NCI-H524 (cell line): ENCODE measurements around the gene STT3B.

Source experiments
- DNase-seq, 2 experiments: peaks; one replicate each; lab custom pipeline; 2025; lab: John Stamatoyannopoulos, UW

STT3B gene

DNA sequence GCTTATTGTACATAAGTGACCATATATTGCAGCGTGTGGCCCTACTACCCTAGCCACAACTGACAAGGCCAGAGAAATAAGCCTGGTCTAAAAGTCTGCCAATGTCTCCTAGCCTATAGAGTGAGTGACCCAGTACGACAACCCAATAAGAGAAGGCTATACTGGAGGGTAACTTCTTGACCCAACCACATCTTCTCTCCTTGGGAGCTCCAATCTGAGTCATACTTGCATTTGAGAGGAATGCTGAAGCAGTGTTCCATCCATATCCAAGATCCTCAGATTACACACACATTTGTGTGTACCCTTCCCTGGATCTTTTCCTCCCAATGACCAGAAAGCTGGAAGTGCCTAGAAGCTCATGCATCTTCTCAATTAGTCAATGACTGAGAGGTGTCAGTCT is 11.3 kb upstream of the STT3B start:
- no peak for DNase-seq

DNA sequence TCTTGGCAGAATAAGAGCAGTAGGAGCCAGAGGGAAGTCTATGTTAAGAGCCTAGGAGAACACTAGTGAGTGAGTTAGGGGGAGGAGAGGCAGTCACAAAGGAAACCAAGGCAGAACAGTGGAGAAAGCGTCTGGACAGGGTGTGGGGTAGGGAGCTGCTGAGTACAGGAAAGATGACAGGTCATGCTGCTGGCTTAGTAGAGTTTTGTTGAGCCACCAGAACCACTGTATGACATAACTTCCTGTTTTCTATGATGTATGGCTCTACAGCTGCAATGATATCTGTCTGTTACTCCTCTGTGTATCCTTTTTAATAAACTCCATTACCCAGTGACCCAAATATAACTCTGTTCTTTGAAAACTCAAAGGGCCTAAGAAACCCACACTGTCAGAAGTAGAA is 10.6 kb upstream of the STT3B start:
- no peak for DNase-seq

GRCh38 chr3:31523543-31523942 is 9.2 kb upstream of the STT3B start:
- no peak for DNase-seq

- no peak for DNase-seq
These were observed 7.2 kb upstream of the STT3B start for GRCh38 chr3:31525532-31525931.

DNA sequence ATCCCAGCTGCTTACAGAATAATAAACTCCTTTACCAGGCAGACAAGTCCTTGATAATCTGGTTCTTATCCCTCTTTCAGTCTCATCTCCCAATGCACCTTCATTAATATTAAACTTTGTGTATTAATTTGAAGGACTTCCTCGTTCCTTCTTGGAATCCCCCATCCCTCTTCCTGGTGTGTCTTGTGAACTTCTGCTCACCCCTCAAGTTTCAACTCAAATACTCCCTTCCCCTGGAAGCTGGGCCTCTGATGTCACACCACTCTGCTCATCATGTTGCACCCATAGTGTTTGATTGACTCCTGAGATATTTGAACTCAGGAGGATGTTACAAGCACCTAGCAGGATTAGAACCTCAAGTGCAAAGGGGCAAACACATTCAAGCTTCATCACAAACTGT is 3.3 kb upstream of the STT3B start:
- DNase-seq = no peak

DNA sequence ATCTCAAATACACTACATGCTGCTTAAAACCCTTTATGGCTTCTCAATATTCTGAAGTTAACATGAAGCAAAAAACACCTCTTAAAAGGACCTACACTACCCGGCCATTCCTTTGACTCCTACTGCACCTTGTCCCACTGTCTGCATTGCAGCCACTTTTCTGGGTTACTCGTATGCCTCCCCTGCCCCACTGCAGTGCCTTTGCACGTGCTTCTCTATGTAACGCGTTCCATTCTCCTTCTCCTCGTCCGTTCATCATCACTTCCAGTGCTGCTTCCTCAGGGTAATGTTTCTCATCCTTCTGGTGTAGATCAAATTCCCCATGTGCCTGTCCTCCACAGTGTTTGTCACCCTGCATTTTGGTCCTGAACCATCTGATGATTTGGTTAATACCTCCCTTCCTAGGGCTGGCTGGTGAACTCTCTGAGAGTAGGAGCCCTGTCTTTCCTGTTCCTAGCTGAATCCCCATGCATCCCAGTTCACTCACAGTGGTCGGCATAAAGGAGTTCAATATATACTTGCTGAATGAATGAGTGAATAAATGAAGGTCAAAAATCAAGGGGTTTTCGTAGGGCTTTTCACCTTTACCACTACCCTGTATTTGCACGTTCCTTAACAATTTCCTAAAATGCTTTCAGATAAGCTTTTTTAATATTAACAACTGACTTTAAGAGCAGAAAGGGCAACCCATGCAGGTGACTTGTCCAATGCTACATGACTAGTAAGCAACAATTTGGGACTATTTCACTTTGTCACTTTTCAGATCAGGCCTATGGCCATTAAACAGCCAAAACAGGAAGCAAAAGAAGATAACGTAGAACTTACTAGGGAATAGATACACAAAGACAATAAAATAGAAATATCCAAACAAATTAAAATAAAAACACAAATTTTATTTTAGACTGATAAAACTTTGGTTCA is 2.4 kb upstream of the STT3B start:
- DNase-seq = no peak

GRCh38 chr3:31530960-31531335 is 1.8 kb upstream of the STT3B start:
- no peak for DNase-seq

DNA sequence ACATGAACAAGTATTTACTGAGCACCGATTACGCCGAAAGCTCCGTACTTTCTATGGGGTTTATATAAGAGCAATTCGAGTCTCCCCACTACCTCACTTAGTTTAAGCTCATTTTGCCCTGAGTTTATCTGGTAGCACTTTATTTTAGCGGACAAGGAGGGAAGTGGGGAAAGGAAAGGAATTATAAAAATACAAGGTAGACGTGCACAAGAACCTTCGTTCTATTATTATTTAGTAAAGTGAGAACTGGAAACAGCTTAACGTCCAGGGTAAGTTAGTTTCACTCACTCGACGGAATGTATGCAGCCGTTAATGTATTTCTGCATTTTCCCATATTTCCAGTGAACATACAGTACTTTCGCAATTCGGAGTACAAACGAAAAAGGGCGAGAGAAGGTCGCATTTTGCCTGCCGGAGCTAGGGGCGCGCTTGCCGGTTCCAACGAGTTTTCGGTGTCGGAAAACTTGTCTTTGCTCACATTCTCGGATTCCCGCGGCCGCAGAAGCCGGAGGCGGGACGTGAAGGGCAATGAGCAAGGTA is 1.2 kb upstream of the STT3B start:
- DNase-seq = peak in 1 of 2 experiments; percentile 33

DNA sequence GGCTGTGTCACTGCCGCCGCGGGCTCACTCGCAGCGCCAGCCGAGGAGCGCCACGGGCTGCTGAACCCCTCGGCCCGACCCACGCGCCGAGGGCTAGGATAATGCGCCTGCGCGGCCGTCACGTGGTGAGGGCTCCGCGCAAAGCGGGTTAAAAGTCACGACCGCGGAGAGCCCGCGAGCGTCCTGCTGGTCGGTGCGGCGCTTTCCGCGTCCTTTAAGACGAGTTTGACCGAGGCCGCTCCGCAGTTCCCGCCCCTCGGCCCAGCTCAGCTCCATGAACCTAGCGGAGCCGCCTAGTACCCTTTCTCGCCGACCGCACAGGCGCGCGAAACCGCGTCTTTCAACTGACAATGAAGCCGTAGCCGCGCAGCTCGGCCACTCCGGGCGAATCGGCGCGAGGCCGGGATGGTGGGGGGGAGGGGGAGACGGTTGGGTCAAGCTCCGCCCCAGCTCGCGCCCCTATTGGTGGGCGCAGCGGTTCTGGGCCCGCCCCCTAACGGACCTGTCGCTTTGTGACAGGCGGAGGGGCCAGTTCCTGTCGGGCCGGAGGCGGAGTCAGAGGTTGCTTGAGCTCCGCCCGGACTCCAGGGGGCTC is 636 bp upstream of the STT3B start:
- peak; percentile 93 to 98 for DNase-seq

DNA sequence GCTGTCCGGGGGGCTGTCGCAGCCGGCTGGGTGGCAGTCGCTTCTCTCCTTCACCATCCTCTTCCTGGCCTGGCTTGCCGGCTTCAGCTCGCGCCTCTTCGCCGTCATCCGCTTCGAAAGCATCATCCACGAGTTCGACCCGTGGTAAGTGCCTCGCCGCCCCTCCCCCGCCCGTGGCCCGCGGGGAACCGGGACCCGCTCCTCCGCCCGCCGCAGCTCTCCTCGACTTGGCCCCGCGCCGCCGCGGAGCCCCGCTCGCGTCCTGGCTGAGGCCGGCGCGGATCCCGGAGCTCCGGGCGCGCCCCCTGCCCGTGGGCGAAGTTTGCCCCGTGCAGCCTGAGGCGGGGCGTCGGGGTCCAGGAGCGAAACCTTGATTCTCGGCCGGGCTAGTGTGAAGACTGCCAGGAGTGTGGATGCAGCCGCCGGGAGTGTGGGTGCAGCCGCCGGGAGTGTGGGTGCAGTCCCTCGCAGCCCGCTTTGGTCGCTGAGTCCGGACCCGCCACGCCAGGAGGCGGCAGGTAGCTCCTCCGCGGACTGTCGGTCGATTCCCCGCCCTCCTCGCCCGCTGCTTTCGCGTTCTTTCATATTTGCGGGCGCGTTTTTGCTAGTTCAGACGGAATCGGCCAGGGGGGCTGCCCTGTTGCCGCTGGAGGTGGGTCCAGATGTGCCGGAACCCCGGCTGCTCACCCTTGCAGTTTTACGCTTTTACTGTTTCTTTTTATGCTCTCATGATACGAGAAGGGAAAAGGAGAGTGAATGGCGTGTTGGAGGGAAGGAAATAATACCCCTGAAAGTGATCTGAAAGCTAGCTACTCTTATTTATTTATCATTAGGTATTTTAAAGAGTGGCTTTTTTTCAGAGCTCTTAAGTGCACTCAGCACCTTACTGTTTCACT is 692 bp downstream of the STT3B start:
- DNase-seq = peak in 1 of 2 experiments; percentile 34

DNA sequence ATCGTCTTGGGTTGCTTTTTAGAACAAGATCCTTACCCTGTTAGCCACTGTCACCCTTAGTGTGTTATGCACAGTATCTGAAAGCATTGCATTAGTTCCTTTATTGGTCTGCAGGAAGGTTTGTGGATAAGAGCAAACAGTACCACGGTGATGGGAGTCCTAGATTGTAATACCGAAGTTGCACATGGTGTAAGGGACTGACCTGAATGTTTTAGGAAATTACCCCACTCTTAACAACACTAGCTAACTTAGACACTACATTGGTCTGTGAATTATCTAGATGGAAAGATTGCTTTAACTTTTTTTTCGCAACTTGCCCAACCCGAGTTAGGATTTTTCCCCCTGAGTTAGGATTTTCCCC is 1.3 kb downstream of the STT3B start:
- DNase-seq = peak in 1 of 2 experiments; percentile 30

DNA sequence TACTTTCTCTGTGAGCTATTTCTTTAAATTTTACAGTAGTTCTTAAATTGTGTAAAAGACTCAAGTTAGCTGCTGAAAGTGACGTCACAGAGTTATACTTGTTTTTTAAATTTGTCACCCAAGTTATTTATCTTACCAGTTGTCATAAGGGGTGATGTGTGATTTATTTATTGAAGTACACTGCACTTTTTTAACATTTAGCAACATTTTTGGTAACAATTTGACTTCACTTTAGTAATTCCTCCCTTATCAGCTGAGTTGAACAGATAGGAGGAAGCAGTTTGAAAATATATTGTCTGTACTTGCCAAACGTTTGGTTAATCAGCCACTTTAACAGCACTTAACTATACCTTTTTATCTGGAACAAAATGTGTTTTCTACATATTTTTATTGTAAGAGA is 3.8 kb downstream of the STT3B start:
- no peak for DNase-seq

DNA sequence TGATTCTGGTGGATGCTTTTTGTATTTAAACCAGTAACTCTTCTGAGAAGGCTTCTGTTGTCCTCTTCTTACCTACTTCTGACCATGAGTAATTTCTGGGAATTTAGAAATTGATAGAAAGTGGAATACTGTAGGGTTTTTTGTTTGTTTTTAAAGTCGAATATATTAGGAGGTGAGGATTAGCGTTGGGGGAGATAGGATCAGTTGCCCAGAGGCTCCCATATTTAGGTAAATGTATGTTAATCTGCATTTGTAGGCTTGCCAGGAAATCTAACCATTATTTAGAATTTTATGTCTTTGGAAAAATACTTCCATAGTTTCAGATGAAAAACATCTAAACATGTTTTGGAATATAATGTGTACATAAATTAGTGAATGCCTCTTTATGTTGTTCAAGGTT is 6.1 kb downstream of the STT3B start:
- no peak for DNase-seq

GRCh38 chr3:31539275-31539674 is 6.5 kb downstream of the STT3B start:
- no peak for DNase-seq

- DNase-seq = no peak
These were observed 8.4 kb downstream of the STT3B start for GRCh38 chr3:31541089-31541488.

DNA sequence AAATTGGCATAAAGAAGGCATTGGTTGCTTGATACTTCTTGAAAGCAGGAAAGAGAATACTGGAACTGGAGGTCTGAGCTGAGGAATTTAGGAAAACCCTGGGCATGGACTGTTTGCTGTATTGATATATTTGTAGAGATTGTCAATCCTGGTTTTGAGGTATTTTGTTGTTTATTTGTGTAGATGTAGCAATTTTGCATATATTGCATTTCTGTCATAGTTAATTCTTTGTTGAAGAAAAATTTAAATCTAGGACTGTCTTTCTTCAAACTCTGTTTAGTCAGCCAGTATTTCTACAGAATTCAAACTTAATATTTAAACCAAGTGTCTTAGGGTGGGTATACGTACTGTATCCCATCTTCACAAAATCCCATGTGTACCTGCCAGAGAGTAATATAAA is 9.5 kb downstream of the STT3B start:
- no peak for DNase-seq

- no peak for DNase-seq
These were observed 10.7 kb downstream of the STT3B start for GRCh38 chr3:31543375-31543774.

DNA sequence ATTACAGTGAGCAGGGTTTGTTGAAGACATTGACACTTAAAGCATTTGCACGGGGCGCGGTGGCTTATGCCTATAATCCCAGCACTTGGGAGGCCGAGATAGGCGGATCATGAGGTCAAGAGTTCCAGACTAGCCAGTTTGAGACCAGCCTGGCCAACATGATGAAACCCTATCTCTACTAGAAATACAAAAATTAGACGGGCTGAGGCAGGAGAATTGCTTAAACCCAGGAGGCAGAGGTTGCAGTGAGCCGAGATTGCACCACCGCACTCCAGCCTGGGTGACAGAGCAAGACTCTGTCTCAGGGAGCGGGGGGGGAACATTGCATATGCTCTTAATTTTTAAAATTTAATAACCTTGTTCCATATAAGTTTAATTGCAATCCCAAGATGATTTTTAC is 11.9 kb downstream of the STT3B start:
- DNase-seq = peak in 1 of 2 experiments; percentile 36

GRCh38 chr3:31546162-31546561 is 13.4 kb downstream of the STT3B start:
- no peak for DNase-seq

- DNase-seq = no peak
These were observed 14.0 kb downstream of the STT3B start for GRCh38 chr3:31546725-31547124.

DNA sequence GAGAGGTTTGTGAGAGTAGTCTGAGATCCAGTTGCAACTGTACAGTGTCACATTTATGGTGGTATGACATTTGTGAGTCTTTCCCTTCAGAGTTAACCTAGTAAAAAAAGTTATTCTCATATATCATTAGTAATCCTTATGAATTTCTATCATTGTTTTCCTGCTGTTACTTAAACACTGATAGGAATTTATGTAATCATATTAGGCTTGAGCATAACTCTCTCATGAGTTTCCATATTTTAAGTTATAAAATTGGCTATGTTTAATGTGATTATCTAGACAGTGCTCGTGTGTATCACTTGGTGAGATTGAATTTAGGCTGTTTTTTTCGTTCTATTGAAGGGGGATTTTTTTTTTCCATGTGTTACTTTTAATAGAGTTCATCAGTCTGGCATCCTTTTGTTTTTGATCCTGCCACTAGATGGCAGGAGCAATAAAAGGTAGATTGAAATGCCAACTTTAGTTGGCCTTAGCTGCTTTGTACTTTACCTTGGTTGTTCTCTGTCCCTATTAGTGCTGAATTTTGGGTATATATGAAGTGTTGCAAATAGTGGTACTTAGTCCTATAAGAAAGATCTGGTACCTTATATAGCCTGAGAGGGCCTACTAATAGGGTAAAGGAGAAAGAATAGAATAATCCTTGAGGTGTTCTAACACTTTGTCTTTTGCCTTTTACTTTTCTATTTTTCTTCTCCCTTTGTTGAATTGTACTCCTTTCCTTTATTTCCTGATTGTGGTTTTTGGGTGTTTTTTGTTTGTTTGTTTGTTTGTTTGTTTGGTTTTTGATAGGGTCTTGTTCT is 17.9 kb downstream of the STT3B start:
- DNase-seq = peak in 1 of 2 experiments; percentile 30

GRCh38 chr3:31551646-31552045 is 18.9 kb downstream of the STT3B start:
- DNase-seq = no peak
